ENCODE data around the gene PRKRIP1.
A peak's percentile ranks its signal among the peaks of the same experiment; 100 is the strongest.
"Not testable (repeated sequence)": the region's sequence is repeated elsewhere in the genome, so short reads cannot be mapped to it uniquely, and the experiment has no call there.

The PRKRIP1 gene

DNA sequence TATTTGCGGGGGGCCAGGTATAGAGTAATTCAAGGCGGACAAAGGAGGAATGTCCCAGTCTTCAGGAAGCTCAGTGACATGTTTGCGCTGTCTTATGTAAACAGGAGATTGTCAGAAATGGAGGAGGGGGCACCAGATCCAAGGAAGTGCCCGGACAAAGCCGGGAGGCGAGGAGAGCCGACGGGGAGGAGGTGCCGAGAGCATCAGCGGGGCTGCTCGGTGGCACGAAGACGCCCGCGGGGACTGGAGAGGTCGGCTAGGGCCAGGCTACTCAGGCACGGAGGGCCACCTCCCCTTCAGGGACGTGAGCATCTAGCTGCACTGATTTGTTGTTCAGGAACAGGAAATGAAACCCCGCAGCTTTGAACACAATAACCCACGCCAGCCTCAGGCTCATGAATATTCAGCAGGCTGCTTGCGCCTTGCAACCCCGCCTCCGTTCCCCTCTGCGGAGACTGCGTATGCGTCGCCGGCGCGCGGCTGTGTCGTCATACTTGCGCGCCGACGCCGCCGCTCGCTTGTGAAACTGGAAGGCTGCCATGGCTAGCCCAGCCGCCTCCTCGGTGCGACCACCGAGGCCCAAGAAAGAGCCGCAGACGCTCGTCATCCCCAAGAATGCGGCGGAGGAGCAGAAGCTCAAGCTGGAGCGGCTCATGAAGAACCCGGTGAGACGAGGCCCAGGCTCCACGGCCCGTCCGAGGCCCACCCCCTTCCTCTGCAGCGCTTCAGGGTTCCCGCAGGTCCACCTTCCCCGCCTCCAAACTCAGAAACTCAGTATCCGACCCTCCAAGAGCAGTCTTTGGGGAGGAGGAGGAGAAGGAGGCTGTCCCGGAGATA is at the start of gene PRKRIP1:
TSS of gene PRKRIP1 (plus strand) at position 491 of the 837 bp plus-strand sequence. CDS start at position 540, 49 bp downstream.
- FAIRE-seq, result peak; percentile 79

DNA sequence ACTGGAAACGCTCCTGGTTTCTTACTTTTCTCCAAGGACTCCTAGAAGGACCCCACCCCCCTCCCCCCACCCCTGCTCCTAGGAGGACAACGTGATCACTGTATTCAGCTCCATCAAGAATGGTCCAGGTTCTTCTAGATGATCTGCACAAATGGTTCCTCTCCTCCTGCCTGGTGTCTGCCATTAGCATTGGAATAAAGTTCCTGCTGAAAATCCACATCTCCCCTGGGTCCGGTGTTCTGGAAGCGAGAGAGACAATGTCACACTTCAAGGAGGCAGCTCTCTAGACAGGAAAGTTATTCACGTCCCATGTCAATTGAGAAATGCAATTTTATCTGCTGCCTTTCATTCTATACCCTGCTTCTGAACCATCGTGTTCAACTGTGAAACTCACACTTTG is 49.2 kb upstream of the PRKRIP1 start:
- FAIRE-seq, result not testable (repeated sequence)

GRCh38 chr7:102356344-102356743 is 39.8 kb upstream of the PRKRIP1 start, which contains the start of gene SPDYE6:
SPDYE6 (minus strand) TSS chr7:102356444; CDS start chr7:102356023, 421 bp downstream.
- FAIRE-seq, result not testable (repeated sequence)

GRCh38 chr7:102363549-102364393 is 32.4 kb upstream of the PRKRIP1 start:
- peak; percentile 13 for FAIRE-seq

- not testable (repeated sequence) for FAIRE-seq
Observed at GRCh38 chr7:102364394-102364886, 31.7 kb upstream of the PRKRIP1 start.

- not testable (repeated sequence) for FAIRE-seq
Observed at GRCh38 chr7:102365390-102365789, 30.8 kb upstream of the PRKRIP1 start.

DNA sequence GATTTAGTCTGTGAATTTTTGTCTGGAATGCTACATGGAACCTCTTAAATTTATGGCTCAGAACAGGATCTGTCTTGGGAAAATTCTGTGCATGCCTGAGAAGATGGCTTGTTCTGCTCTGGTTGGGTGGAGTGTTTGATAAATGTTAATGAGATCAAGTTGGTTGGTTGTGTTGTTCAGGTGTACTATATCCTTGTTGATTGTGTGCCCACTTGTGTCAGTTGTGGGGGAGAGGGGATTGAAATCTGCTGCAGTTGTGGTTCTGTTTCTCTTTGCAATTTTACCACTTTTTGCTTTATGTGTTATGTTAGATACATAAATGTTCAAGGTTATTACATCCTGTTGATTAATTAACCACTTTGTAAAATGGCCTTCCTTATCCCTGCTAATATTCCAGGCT is 26.1 kb upstream of the PRKRIP1 start:
- not testable (repeated sequence) for FAIRE-seq

- not testable (repeated sequence) for FAIRE-seq
Observed at GRCh38 chr7:102372796-102373195, 23.4 kb upstream of the PRKRIP1 start.

DNA sequence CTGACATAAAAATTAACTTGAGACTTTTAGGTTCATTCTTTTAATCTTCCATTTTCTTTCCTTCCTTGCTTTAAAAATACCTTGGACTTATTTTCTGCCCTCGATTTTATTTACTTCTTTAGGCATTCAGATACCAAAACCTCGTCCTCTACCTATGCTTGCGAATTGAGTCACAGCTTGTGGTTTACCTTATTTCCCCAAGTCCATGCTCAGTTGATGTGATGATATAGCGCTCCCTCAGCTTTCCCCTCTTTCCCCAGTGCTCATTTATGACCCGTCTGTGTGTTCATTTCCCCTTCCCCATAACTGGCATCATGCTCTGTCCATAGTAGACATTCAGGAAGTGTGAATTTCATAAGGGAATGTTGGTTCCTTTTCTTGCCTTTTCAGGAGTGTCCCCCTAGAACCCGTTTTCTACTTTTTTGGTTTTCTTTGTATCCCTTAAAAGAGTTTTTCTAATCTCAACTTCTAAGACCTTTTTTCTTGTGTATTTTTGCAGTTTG is 19.1 kb upstream of the PRKRIP1 start:
- FAIRE-seq, result no peak

- not testable (repeated sequence) for FAIRE-seq
Observed at GRCh38 chr7:102380837-102381236, 15.3 kb upstream of the PRKRIP1 start.

GRCh38 chr7:102381696-102382425 is 14.3 kb upstream of the PRKRIP1 start:
- not testable (repeated sequence) for FAIRE-seq

GRCh38 chr7:102387064-102387463 is 9.1 kb upstream of the PRKRIP1 start:
- FAIRE-seq, result no peak

DNA sequence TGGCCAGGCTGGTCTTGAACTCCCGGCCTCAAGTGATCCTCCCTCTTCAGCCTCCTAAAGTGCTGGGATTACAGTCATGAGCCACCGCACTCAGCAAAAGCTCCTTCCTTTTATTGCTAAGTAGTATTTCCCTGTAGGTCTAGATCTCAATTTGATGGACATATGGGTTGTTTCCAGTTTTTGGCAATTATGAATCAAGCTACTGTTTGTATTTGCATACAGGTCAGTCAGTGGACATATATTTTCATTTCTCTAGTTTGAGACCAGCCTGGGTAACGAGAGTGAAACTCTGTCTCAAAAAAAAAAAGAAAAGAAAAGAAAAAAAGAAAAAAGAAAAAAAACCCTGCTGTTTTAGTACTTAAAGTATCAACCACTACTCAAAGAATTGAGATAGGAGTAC is 6.4 kb upstream of the PRKRIP1 start:
- FAIRE-seq, result no peak

GRCh38 chr7:102390697-102391484 is 5.3 kb upstream of the PRKRIP1 start:
- no peak for FAIRE-seq

DNA sequence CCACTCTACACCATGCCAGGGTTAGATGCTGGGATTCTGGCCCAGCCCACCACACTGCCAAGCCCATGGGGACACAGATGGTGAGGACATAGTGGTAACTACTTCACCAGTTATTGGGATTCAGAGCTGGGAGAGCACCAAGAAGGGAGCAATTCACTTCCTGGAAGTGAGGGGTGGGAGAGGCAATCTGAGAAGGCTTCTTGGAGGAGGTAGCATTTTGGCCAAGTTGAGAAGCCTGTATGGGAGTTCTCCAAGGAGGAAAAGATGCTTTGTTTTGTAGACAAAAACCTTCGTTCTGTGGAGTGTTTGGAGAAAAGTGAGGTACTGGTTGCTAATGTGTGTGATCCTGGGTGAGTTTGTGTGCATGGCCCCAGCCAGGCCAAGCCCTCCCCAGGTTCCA is 3.8 kb upstream of the PRKRIP1 start:
- FAIRE-seq, result no peak

DNA sequence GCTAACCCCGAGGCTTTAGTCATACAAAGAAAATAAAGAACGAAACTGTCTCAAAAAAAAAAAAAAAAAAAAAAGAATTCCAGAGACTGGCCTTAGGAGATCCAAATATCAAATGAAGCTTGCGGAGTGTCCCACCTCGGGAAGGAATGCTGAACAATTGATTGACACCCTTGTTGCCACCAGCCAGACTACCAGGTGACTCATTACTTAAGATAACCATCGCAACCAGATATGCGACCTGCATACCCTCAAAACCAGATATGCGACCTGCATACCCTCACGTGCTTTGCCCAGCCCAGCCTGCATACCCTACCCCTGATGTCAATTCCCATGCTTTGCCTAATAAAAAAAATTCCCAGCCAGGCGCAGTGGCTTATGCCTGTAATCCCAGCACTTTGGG is 2.7 kb upstream of the PRKRIP1 start:
- no peak for FAIRE-seq

DNA sequence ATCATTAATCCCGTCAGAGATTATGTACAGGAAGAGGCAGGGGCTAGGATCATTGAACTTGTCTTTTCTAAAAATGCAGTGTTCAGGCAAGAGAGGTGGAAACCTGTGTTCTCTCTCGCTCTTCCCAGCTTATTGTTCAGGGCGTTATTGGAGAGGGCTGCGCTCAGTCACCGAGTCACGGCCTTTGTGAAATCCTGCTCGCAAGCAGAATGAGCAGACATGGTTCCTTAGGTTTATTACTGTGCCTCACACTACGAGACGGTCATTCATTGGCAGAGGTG is 631 bp upstream of the PRKRIP1 start:
- FAIRE-seq, result no peak

DNA sequence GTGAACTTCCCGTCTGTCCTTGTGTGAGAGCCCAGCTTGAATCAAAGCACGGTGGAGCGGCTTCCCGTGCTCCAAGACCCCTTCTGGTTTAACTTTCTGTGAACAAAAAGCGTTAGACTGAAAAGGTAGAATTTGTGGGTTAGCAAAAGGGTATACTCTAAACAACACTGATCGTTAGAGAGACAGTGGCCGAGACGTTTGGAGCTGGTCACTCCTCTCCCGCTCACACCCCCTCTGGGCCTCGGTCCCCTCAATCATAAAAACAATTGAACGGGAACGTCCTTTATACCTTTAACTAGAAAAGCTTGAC is 502 bp downstream of the PRKRIP1 start:
- FAIRE-seq, result no peak

- FAIRE-seq, result no peak
Observed at GRCh38 chr7:102398543-102398942, 2.4 kb downstream of the PRKRIP1 start.

DNA sequence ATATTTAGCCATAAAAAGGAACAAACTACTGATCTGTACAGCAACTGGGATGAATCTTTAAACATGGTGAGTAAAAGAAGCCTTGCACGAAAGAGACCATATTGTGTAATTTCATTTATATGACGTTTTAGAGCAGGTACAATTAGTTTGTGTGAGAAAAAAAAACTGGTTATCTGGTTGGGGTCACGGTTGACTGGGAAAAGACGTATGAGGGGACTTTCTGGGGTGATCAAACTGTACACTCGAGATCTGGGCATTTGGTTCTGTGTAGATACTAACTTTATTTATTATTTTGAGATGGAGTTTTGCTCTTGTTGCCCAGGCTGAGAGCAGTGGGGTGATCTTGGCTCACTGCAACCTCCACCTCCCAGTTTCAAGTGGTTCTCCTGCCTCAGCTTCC is 4.2 kb downstream of the PRKRIP1 start:
- FAIRE-seq, result no peak

- FAIRE-seq, result no peak
Observed at GRCh38 chr7:102403563-102403962, 7.4 kb downstream of the PRKRIP1 start.
